Panc1 (cell line): ENCODE measurements around the gene RPGR.

Experiments used
- POLR2AphosphoS5 ChIP-seq: IDR thresholded peaks from 2 replicates; pipeline ENCODE4 v1.6.1; 2012; ENCODE audit warnings: mild to moderate bottlenecking, low read depth, low read length, moderate library complexity
- TCF7L2 ChIP-seq: IDR thresholded peaks from 2 replicates; pipeline ENCODE4 v1.6.1; 2011; ENCODE audit warnings: mild to moderate bottlenecking, low read depth, low read length, inconsistent platforms
- TF ChIP-seq, protein P1 (sequence below): fragments of 450-650 bp; IDR thresholded peaks from 2 replicates; pipeline ENCODE4 v1.5.1; 2017; ENCODE audit warnings: mild to moderate bottlenecking

DNA sequence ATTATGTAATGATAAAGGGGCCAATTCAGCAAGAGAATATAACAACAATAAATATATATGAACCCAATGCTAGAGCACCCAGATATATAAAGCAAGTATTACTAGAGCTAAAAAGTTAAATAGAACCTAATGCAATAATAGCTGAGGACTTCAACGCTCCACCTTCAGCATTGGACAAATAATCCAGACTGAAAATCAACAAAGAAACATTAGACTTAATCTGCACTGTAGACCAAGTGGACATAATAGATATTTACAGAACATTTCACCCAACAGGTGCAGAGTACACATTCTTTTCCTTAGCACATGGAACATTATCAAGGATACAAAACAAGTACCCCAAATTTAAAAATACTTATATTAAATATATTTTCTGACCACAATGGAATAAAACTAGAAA is 49.4 kb upstream of the RPGR start:
- TF ChIP-seq POLR2AphosphoS5 (no peak), TCF7L2 (no peak)
- TF ChIP-seq, protein P1, sequence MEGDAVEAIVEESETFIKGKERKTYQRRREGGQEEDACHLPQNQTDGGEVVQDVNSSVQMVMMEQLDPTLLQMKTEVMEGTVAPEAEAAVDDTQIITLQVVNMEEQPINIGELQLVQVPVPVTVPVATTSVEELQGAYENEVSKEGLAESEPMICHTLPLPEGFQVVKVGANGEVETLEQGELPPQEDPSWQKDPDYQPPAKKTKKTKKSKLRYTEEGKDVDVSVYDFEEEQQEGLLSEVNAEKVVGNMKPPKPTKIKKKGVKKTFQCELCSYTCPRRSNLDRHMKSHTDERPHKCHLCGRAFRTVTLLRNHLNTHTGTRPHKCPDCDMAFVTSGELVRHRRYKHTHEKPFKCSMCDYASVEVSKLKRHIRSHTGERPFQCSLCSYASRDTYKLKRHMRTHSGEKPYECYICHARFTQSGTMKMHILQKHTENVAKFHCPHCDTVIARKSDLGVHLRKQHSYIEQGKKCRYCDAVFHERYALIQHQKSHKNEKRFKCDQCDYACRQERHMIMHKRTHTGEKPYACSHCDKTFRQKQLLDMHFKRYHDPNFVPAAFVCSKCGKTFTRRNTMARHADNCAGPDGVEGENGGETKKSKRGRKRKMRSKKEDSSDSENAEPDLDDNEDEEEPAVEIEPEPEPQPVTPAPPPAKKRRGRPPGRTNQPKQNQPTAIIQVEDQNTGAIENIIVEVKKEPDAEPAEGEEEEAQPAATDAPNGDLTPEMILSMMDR, result no peak
